Fibroblast of lung (primary cell): ENCODE measurements around the gene SPHK1. TPM values are rescaled to one million over a fixed set of nuclear protein-coding genes. Genes with fewer than 3 reads are reported as not detected.

Source experiments
- DNase-seq, 2 donors: peaks; one replicate each; pipeline versions ENCODE4 v3.0.0 to v3.0.0-alpha.2; 2010; ENCODE audit warnings: low read depth in 2 of 2
- H2AFZ ChIP-seq: 2 replicates; pipeline ENCODE4 v1.5.1; 2012; ENCODE audit warnings: low read length, control low read depth, inconsistent platforms
- H3K27ac ChIP-seq: 2 replicates; pipeline ENCODE4 v1.5.1; 2011; ENCODE audit warnings: low read length, control low read depth; ENCODE audit not compliant: insufficient read depth
- H3K27me3 ChIP-seq: 2 replicates; pipeline ENCODE4 v1.5.1; 2011; ENCODE audit warnings: mild to moderate bottlenecking, low read length; ENCODE audit not compliant: control insufficient read depth, insufficient read depth
- H3K36me3 ChIP-seq: 2 replicates; pipeline ENCODE4 v1.5.1; 2011; ENCODE audit warnings: low read length; ENCODE audit not compliant: control insufficient read depth, insufficient read depth
- H3K4me1 ChIP-seq: 2 replicates; pipeline ENCODE4 v1.5.1; 2011; ENCODE audit warnings: low read length; ENCODE audit not compliant: control insufficient read depth, insufficient read depth; ENCODE audit errors: extremely low read depth
- H3K4me2 ChIP-seq: 2 replicates; pipeline ENCODE4 v1.5.1; 2011; ENCODE audit warnings: low read length, control low read depth; ENCODE audit not compliant: insufficient read depth; ENCODE audit errors: extremely low read depth
- H3K4me3 ChIP-seq, 4 experiments: fragments of 200-600 bp in 1 of 4; sonication (generic) in 1 of 4; replicated peaks in 1 of 4; 2 replicates each; pipeline ENCODE4 v1.5.1; 2011 to 2016; ENCODE audit warnings: low read length in 4 of 4, low read depth in 3 of 4, mild to moderate bottlenecking in 3 of 4, control low read depth in 2 of 4, inconsistent platforms in 1 of 4, mixed read lengths in 1 of 4; ENCODE audit not compliant: insufficient read depth in 1 of 4; ENCODE audit errors: control extremely low read depth in 1 of 4
- H3K79me2 ChIP-seq: 2 replicates; pipeline ENCODE4 v1.5.1; 2012; ENCODE audit warnings: mild to moderate bottlenecking, low read length, inconsistent platforms; ENCODE audit not compliant: control insufficient read depth, insufficient read depth
- H3K9ac ChIP-seq: 2 replicates; pipeline ENCODE4 v1.5.1; 2011; ENCODE audit warnings: mild to moderate bottlenecking, low read length, control low read depth; ENCODE audit not compliant: insufficient read depth
- H3K9me3 ChIP-seq: 2 replicates; pipeline ENCODE4 v1.5.1; 2012; ENCODE audit warnings: low read depth, low read length; ENCODE audit not compliant: control insufficient read depth, insufficient read depth
- H4K20me1 ChIP-seq: 2 replicates; pipeline ENCODE4 v1.5.1; 2011; ENCODE audit warnings: low read length; ENCODE audit not compliant: control insufficient read depth, insufficient read depth; ENCODE audit errors: extremely low read depth
- CTCF ChIP-seq, 2 donors: IDR thresholded peaks in 1 of 2; conservative IDR thresholded peaks in 1 of 2; 1 replicate in 1 of 2; 2 replicates in 1 of 2; pipeline ENCODE4 v1.5.1; 2011 to 2012; ENCODE audit warnings: low read length in 2 of 2, control low read depth in 1 of 2, inconsistent platforms in 1 of 2, low read depth in 1 of 2, mild to moderate bottlenecking in 1 of 2
- EZH2 ChIP-seq: IDR thresholded peaks from 2 replicates; pipeline ENCODE4 v1.5.1; 2012; ENCODE audit warnings: low read length, control low read depth, mild to moderate bottlenecking; ENCODE audit errors: missing control alignments
- polyA plus RNA-seq, 2 donors: library from polyadenylated mRNA; depleted of rRNA in 1 of 2; stranded (reverse) in 1 of 2; unstranded in 1 of 2; fragments of >200 nt; gene quantifications; 2 replicates each; pipeline ENCODE4 v1.2.1, GENCODE V29; 2011 to 2012; ENCODE audit warnings: missing spikeins in 1 of 2
- total RNA-seq: library from RNA; depleted of rRNA; stranded (reverse); fragments of >200 nt; gene quantifications from 2 replicates; pipeline ENCODE4 v1.2.1, GENCODE V29; 2014

SPHK1 gene
- total and polyA plus RNA-seq, 2 donors (not counting 1 experiment from before 2014, with no cell fraction given), result 5.0 to 9.4 TPM

- Histone ChIP-seq H3K9ac (peak overlapping the region; percentile 91), H4K20me1 (no peaks in the 10 kb centered on the region), H3K4me3 (peak overlapping the region in 3 of 4 experiments; percentile 45 to 62 (median 55)), H3K4me2 (peak overlapping the region; percentile 83), H3K27me3 (no peaks in the 10 kb centered on the region), H3K4me1 (peaks cover 4% of the 10 kb centered on the region), H3K9me3 (no peaks in the 10 kb centered on the region), H3K79me2 (peaks cover 12% of the 10 kb centered on the region), H2AFZ (peak overlapping the region; percentile 15), H3K27ac (peak overlapping the region; percentile 92), H3K36me3 (peaks cover 11% of the 10 kb centered on the region)
- no peak for TF ChIP-seq EZH2
- peak; percentile 61 to 81 for TF ChIP-seq CTCF (conservative IDR thresholded peaks at IDR 0.05 in 1 of 2, IDR thresholded peaks at IDR 0.05 in 1 of 2; ENCODE audit: low read depth in 1 of 2, low read length in 2 of 2)
- peak; percentile 73 to 79 for DNase-seq
Observed at GRCh38 chr17:76385892-76386786, 1.7 kb downstream of the SPHK1 start.

GRCh38 chr17:76386966-76387765 is 2.8 kb downstream of the SPHK1 start:
- TF ChIP-seq EZH2, result no peak
- Histone ChIP-seq H3K4me1 (peaks cover 4% of the 10 kb centered on the region), H3K27me3 (no peaks in the 10 kb centered on the region), H3K4me3 (no peak overlapping the region), H3K36me3 (peaks cover 11% of the 10 kb centered on the region), H2AFZ (no peak overlapping the region), H3K27ac (no peak overlapping the region), H3K9me3 (no peaks in the 10 kb centered on the region), H4K20me1 (no peaks in the 10 kb centered on the region), H3K4me2 (no peak overlapping the region), H3K9ac (no peak overlapping the region), H3K79me2 (peaks cover 12% of the 10 kb centered on the region)
- no peak for DNase-seq

GRCh38 chr17:76388966-76389888 is 4.8 kb downstream of the SPHK1 start:
- no peaks in the 10 kb centered on the region for H4K20me1 ChIP-seq
- no peak overlapping the region for H3K9ac ChIP-seq
- H3K4me1 ChIP-seq, result no peaks in the 10 kb centered on the region
- no peaks in the 10 kb centered on the region for H3K9me3 ChIP-seq
- H3K4me3 ChIP-seq, result no peak overlapping the region
- H3K27ac ChIP-seq, result no peak overlapping the region
- peaks cover 11% of the 10 kb centered on the region for H3K36me3 ChIP-seq
- H3K79me2 ChIP-seq, result peaks cover 12% of the 10 kb centered on the region
- TF ChIP-seq CTCF (conservative IDR thresholded peaks at IDR 0.05 in 1 of 2, IDR thresholded peaks at IDR 0.05 in 1 of 2; ENCODE audit: low read depth in 1 of 2, low read length in 2 of 2) (no peak), EZH2 (no peak)
- no peak overlapping the region for H2AFZ ChIP-seq
- no peaks in the 10 kb centered on the region for H3K27me3 ChIP-seq
- H3K4me2 ChIP-seq, result no peak overlapping the region
- no peak for DNase-seq
